Mammary epithelial cell (primary cell): Measurements from ENCODE around the gene STK17A.

Experiments used
- CTCF ChIP-seq, 2 donors: IDR thresholded peaks in 1 of 2; conservative IDR thresholded peaks in 1 of 2; 2 replicates each; pipeline ENCODE4 v1.5.1; 2011 to 2012; ENCODE audit warnings: inconsistent platforms in 2 of 2, low read length in 2 of 2, mild to moderate bottlenecking in 2 of 2, control low read depth in 1 of 2, low read depth in 1 of 2; ENCODE audit not compliant: insufficient read depth in 1 of 2; ENCODE audit errors: extremely low read depth in 1 of 2
- EZH2 ChIP-seq: IDR thresholded peaks from 2 replicates; pipeline ENCODE4 v1.6.1; 2012; ENCODE audit warnings: low read length, inconsistent platforms, borderline replicate concordance

- TF ChIP-seq CTCF (conservative IDR thresholded peaks at IDR 0.05 in 1 of 2, IDR thresholded peaks at IDR 0.05 in 1 of 2; ENCODE audit: extremely low read depth in 1 of 2, insufficient read depth in 1 of 2, low read depth in 1 of 2, low read length in 2 of 2) (no peak), EZH2 (no peak)
Measured at GRCh38 chr7:43625980-43626379, 43.1 kb downstream of the STK17A start.
